HG02943 (cell line): ENCODE measurements around the gene HSBP1L1.
A peak's percentile ranks its signal among the peaks of the same experiment; 100 is the strongest.
"Not testable (repeated sequence)": the region's sequence is repeated elsewhere in the genome, so short reads cannot be mapped to it uniquely, and the experiment has no call there.

Experiments used
- ATAC-seq: cut with Tn5 transposase; IDR thresholded peaks from one replicate; pipeline ENCODE4 v1.9.1; 2021; ENCODE audit warnings: mild to moderate bottlenecking, low read depth, moderate library complexity; ENCODE audit not compliant: unreplicated experiment

HSBP1L1 gene

DNA sequence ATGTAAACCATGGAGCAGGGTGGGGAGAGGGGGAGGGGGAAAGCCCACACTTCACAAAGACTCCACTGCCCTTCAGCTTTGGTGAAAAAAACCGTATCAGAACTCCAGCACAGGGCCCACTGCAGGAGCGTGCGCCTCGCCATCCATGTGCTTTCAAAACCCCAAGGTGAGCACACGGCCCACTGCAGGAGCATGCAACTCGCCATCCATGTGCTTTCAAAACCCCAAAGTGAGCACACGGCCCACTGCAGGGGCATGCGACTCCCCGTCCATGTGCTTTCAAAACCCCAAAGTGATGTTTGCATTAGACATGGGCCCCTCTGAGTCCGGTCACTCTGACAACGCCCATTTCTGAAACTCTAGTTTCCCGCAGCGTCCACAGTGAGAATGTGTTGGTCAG lies 16.1 kb downstream of the HSBP1L1 start:
- ATAC-seq, result no peak

DNA sequence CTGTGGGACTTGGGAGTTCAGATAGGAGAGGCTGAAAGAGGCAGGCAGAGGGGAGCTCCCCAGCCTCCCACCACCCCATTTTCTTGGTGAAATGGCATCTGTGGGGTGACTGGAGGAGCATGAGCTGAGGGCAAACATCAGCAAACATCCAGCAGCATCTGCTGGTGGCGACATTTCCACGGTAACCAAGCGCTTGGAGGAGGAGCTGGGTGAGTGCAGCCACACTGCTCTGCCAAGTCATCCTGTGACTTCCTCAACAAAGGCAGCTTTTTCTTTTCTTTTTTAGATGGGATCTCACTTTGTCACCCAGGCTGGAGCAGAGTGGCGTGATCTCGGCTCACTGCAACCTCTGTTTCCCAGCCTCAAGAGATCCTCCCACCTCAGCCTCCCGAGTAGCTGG lies 18.3 kb downstream of the HSBP1L1 start:
- no peak for ATAC-seq

DNA sequence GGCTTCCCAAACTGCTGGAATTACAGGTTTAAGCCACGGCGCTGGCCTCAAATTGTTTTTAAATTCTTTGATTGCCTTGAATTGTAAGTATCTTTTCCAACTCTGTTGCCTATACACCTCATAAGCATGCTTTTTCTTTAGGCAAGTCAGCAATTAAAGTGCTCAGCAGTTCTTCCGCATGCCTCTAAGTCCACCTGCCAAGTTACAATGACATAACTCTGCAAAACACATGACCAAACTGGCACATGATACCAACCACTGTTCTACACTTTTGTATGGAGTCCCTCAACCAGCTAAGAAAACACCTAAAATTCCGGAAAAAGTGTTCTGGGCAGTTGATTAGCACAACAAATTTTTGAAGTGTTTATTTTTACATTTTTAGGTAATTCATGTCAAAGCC lies 18.8 kb downstream of the HSBP1L1 start:
- ATAC-seq, result no peak

DNA sequence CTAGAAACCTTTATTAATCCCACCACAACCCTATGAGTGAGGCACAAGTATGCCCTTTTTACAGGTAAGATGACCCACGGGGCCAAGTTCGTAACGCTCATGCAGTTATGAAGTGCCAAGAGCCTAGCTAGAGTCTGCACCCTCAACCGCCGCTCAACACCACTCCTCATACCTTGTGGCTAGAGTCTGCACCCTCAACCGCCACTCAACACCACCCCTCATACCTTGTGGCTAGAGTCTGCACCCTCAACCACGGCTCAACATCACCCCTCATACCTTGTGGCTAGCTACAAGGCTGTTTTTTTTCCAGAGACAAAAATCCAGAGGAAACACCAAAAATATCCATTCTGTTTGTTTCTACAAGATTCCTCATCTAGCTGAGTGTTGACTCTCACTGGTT lies 19.4 kb downstream of the HSBP1L1 start:
- ATAC-seq, result no peak

DNA sequence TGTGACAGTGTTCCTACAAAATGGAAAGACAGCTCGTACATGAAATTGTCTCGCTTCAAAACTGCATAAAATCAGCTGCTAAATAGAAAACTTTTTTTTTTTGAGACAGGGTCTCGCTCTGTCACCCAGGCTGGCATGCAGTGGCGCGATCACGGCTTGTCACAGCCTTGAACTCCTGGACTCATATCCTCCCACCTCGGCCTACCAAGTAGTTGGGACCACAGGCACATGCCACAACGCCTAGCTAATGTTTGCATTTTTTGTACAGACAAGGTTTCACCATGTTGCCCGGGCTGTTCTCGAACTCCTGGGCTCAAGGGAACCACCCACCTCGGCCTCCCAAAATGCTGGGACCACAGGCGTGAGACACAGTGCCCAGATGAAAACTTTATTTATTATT lies 20.7 kb downstream of the HSBP1L1 start:
- no peak for ATAC-seq

DNA sequence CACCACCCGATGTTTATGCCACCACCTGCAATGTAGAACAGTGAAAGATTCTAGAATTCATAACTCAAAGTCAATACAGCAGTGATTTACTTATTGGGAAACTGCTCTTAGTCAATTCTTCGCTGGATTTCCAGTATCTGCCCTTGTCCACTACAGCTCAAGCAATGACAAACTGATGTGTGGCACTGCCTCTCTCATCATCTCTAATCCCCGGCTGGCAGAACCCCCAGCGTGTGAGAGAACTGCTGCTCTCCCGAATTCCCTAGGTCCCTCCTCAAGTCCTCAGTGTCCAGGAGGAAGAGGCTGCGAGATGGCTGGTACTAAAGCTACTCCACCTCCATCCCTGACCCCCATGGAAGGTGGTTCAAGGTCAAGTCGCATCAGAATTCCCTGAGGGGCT lies 22.3 kb downstream of the HSBP1L1 start:
- no peak for ATAC-seq

DNA sequence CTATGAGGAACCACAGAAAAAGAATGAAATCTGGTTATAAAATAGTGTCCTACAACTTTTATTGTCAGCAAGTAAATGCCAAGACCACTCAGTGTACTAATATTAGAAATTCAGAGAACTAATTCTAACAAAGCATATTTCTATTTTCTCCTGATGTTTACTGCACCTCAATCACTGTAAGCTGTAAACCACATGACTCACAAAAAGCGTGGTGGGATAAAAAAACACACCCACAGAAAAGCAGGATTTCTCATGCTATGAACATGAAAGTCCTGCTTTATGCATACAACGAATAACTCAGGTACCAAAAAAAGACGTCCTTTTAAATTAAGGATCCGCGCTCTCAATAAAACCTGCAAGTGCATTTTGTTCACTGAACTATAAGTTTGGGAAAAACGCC lies 23.1 kb downstream of the HSBP1L1 start:
- no peak for ATAC-seq

DNA sequence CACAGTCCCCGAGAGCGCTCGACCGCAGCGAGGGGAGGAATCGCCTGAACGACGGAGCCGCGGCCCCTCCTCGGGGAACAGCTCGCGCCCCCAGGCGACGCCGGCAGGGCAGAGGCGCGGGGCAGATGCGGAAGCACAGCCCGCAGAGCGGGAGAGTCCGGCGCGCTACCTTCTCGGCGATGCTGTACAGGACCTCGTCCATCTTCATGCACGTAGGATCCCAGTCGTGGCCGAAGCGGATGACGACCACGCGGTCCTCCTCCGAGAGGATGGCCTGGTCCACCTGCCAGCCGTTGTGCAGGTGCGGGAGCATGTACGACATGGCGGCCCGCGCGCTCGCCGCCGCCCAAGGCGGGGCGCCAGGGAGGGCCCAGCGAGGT lies 23.6 kb downstream of the HSBP1L1 start:
- ATAC-seq, result peak; percentile 64

DNA sequence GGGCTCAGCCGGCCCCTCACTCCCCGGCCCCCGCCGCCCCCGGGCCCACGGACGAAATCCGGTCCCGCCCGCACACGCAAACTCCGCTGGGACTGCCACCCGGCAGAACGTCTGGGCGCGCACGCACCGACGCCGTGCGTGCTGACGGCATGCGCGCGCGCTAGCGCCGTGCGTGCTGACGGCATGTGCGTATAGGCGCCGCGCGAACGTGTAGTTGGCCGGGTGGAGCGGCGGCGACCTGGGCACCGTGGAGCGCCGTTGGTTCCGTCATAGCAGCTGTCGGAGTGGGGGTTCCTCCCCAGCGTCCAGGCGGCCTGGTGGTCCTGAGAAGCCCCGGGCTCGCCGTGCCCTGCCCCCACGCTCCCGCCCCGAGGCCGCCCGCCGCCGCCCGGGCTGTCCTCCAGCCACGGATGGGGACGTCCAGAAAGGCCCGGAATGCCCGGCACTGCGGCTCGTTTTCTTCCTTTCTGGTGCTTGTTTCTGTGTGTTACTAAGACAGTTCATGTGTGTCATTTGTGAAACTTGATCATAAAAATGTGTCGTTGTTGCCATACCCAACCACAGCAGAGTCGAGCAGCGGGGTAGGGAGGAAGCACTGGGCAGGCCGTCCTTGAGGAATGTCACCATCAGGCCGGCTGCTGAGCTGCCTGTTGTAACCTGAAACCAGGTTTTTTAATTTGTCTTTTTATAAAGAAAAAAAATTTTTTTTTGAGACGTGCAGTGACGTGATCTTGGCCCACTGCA lies 24.2 kb downstream of the HSBP1L1 start, which contains the start of gene TXNL4A:
Gene TXNL4A, minus strand, starts transcription at position 113 of the 744 bp plus-strand sequence. CDS start 171 bp downstream, outside the sequence.
- ATAC-seq, result peak; percentile 92

DNA sequence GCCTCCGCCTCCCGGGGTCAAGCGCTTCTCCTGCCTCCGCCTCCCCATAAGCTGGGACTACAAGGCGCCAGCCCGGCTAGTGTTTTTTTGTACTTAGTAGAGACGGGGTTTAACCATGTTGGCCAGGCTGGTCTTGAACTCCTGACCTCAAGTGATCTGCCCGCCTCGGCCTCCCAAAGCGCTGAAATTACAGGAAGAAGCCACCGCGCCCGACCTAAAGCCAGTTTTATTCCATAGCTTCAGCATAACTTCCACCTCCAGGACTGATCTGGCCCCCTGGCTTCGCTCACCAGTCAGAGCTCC lies 24.7 kb downstream of the HSBP1L1 start:
- no peak for ATAC-seq

DNA sequence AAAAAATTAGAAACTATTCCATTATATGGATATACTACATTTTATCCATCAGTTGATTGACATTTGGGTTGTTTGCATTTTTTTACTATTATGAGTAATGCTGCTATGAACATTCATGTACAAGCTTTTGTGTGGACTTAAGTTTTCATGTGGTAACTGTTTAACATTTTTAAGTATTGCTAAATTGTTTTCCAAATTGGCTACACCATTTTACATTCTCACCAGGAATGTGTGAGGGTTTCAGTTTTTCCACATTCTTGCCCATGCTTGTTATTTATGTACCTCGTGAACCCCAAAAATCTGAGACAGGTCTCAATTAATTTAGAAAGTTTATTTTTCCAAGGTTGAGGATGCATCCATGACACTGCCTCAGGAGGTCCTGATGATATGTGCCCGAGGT lies 27.1 kb downstream of the HSBP1L1 start:
- no peak for ATAC-seq

DNA sequence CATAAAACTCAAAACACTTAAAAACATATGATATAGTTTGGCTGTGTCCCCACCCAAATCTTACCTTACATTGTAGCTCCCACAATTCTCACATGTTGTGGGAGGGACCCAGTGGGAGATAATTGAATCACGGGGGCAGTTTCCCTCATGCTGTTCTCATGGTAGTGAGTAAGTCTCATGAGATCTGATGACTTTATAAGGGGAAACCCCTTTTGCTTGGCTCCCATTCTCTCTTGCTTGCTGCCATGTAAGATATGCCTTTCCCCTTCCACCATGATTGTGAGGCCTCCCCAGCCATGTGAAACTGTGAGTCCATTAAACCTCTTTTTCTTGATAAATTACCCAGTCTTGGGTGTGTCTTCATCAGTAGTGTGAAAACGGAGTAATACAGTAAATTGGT lies 35.3 kb downstream of the HSBP1L1 start:
- not testable (repeated sequence) for ATAC-seq

DNA sequence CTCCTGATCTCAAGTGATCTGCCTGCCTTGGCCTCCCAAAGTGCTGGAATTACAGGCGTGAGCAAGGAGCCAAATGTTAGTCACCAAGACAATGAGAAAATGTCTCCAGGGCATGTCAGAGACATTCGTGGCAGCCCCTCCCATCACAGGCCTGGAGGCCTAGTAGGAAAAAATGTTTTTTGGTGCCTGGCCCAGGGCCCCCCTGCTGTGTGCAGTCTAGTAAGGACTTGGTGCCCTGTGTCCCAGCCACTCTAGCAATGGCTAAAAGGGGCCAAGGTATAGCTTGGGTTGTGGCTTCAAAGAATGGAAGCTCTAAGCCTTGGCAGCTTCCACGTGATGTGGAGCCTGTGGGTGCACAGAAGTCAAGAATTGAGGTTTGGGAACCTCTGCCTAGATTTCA lies 36.4 kb downstream of the HSBP1L1 start:
- ATAC-seq, result no peak

DNA sequence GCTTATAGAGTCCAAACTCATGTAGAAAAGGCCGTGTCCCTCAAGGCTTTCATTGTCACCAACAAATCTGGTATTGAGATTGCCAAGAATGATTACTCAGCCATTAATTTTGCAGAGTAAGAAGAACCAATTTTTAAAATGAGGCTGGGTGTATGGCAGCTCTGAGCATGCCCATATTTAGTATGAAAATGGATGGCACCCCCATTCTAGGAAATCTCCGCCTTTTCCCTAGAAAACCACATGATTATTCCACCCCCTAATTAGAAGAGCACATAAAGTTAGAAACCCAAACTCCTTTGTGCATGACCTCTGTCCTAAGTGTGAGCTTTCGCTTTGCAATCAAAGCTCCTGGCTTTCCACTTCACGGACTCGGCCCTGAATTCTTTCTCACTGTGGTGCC lies 38.0 kb downstream of the HSBP1L1 start:
- no peak for ATAC-seq

DNA sequence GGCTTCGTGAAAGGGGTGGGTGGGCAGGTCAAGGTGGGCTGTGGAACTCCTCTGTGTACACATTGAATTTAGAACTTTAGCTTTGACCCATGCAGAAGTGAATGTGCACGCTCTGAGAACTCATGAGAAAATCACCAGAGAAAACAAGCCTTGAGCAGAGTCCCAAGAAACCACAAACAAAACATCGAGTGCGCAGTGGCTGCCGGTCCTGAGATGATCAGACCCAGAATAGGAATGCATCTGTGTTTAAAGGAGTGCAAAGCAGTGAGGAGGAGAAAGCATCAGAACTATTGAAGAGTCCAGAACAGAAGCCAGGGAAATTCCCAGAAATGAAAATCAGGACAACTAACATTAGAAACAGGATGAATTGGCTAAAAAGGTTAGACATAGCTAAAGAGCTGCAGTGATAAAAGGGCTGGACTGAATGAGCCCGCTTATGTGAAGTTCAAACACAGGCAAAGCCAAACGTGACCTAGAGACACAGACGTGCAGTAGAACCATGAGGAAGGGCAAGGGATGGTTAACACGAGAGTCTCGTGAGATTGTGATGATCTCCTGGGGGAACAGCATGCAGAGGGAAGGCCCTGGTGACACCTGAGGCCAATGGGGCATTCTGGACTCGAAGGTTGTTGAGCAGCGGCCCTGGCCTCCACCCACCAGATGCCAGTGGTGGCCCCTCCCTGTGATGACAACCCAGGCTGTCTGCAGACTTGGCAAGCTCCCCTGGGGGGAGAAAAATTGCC lies 40.3 kb downstream of the HSBP1L1 start:
- ATAC-seq, result no peak

DNA sequence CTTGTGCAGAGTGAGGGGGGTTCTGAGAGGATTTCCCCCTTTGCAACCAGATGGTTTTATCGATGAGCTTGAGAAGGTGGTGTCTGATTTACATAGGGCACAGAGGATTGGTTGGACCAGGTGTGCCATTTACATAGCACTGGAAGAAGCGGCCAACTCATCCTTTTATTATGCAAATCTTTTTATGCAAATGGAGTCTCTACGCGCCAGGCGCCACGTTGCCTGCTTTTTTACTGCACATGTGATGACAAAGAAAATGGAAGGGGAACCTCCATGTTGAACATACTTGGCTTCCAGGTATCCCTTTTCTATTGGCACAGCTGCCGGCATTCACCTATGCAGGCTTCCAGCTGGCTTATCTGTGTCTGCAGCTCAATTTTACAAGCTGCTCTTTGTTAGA lies 42.3 kb downstream of the HSBP1L1 start:
- ATAC-seq, result no peak

DNA sequence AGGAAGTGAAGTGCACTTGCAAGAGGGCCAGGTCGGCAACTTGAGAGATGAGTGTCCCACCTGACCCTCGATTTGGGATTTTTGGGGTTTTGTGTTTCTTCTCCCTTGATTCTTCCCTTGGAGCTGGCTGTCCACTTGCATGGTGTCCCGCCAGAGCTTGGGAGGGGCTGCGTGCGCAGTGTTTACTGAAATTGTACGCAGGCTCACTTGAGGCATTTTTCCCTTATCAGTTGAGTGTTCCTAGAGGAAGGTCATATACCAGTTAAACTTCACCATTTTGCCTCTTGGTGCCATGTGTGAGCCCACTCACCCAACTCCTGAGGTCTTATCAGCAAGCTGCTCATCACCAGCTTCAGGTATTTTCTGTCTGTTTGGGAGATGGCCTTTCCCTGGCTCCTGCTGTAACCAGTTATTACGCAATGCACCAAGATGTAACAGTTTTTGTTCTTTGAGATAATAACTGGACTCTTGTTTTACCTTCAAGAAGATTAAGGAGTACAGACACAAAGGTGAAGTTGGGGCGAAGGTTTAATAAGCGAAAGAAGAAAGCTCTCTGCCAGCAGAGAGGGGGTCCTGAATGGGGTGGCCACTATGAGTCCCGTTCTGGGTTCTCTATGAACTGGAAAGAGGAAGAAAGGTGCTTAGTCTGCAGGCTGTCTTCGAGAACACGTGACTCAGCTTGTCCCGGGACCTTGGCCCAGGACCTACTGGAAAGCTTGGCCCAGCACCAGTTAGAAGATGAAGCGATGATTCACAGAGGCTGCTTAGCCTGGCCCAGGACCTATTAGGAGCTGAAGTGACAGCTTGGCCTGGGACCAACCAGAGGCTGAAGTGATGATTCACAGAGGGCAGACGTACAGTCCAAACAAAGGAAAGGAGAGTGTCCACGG lies 45.5 kb downstream of the HSBP1L1 start:
- ATAC-seq, result no peak

DNA sequence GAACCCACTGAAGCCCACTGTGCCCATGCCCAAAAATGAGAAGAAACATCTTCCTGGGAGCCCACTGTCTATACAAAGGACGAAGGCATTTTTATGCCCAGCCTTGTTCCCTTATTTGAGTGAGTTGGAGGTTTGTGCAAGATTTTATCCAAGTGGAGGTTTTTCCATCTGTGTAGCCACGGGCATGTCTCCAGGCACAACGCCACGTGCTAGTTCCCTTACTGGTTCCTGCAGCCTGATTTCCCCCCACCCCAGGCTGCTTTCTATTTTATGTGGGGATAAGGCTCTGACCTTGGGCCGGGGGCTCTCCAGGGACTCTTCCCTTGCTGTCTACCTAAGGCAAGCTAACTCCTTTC lies 46.1 kb downstream of the HSBP1L1 start:
- no peak for ATAC-seq

DNA sequence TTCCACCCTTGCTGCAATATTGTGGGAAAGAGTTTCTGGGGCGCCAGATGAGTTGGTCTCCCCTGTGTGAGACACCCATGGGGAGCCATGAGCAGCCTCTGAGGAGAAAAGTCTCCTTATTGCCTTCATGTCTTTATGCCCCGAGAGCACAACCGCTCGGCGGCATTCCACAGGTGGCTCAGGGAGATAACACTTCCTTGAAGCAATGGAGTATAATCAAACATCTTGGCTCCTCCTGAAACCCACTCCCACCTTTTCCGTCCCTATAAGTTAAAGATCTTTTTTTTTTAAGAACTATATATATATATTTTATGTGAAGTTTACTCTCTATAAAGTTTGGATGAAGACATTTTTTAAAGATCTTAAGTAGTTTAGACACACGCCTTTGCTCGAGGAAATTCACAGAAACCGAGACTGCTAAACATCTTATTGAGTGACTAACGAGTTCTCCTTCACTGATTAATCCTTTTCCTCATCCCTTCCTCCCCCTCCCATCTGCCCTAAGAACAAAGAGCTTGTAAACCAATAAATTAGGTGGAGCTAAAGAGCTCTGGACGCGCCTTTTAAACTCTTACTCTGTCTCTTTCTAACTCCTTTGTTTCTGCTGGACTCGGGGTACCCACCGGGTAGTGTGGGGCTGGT lies 47.2 kb downstream of the HSBP1L1 start:
- not testable (repeated sequence) for ATAC-seq

DNA sequence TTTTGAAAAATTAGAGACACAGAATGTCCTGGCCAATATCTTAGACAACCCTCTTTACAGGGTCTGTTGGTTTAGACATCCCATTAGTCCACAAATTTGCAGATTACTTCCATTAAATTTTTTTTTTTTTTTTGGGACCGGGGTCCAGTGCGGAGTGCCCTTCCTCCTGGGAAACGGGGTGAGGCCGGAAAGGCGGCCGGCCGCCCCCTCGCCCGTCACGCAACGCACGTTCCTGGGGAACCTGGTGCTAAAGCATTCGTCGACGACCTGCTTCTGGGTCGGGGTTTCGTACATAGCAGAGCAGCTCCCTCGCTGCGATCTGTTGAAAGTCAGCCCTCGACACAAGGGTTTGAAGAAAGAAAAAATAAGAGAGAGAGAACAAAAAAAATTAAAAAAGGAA lies 48.3 kb downstream of the HSBP1L1 start:
- no peak for ATAC-seq
